T-helper 2 cell treated with Interferon-gamma antibody and Interleukin-4, amounts not matched to agents 5 μg/mL and 100 μg/mL, for 36 hours (primary cell): ENCODE results near the gene TENT4B.

Source experiments
- DNase-seq: peaks from one replicate; pipeline ENCODE4 v3.0.0; 2021; ENCODE audit warnings: low spot score
- H3K27ac Mint-ChIP-seq: one replicate; pipeline ENCODE4 v1.8.0; 2021; ENCODE audit warnings: mild to moderate bottlenecking, mixed read lengths
- H3K27me3 Mint-ChIP-seq: one replicate; pipeline ENCODE4 v1.8.0; 2021; ENCODE audit warnings: low read depth, mixed read lengths
- H3K36me3 Mint-ChIP-seq: one replicate; pipeline ENCODE4 v1.8.0; 2021; ENCODE audit warnings: low read depth, mixed read lengths
- H3K4me1 Mint-ChIP-seq: one replicate; pipeline ENCODE4 v1.8.0; 2021; ENCODE audit warnings: low read depth, mixed read lengths
- H3K4me3 Mint-ChIP-seq: one replicate; pipeline ENCODE4 v1.8.0; 2022; ENCODE audit warnings: mild to moderate bottlenecking, moderate library complexity, mixed read lengths
- H3K9me3 Mint-ChIP-seq: one replicate; pipeline ENCODE4 v1.8.0; 2021; ENCODE audit warnings: mixed read lengths

TENT4B gene

GRCh38 chr16:50244140-50244503 lies 91.0 kb downstream of the TENT4B start:
- Mint-ChIP-seq H3K27ac (no peak overlapping the region), H3K9me3 (no peaks in the 10 kb centered on the region)

GRCh38 chr16:50244504-50245416 lies 91.7 kb downstream of the TENT4B start:
- DNase-seq, result no peak
- Mint-ChIP-seq H3K27me3 (peaks cover 15% of the 10 kb centered on the region), H3K36me3 (no peaks in the 10 kb centered on the region), H3K27ac (peak overlapping the region; percentile 75), H3K4me1 (peaks cover 23% of the 10 kb centered on the region), H3K4me3 (peak overlapping the region; percentile 84), H3K9me3 (no peaks in the 10 kb centered on the region)

More at GRCh38 chr16:50244140-50244503, 91.0 kb downstream of the TENT4B start:
- Mint-ChIP-seq H3K27me3 (peaks cover 15% of the 10 kb centered on the region), H3K36me3 (no peaks in the 10 kb centered on the region), H3K4me3 (no peak overlapping the region), H3K4me1 (peaks cover 23% of the 10 kb centered on the region)
- DNase-seq, result no peak

- peaks cover 23% of the 10 kb centered on the region for H3K4me1 Mint-ChIP-seq
- H3K27me3 Mint-ChIP-seq, result peaks cover 9% of the 10 kb centered on the region
- peak overlapping the region; percentile 84 for H3K4me3 Mint-ChIP-seq
- H3K36me3 Mint-ChIP-seq, result no peaks in the 10 kb centered on the region
- peak; percentile 53 for DNase-seq
- peak overlapping the region; percentile 75 for H3K27ac Mint-ChIP-seq
- H3K9me3 Mint-ChIP-seq, result no peaks in the 10 kb centered on the region
Observed at GRCh38 chr16:50245417-50246298, 92.6 kb downstream of the TENT4B start.

GRCh38 chr16:50246299-50247122 lies 93.4 kb downstream of the TENT4B start:
- DNase-seq, result no peak
- Mint-ChIP-seq H3K27ac (no peak overlapping the region), H3K27me3 (peaks cover 3% of the 10 kb centered on the region), H3K9me3 (no peaks in the 10 kb centered on the region), H3K4me1 (peaks cover 26% of the 10 kb centered on the region), H3K4me3 (peak overlapping the region; percentile 77), H3K36me3 (no peaks in the 10 kb centered on the region)

- H3K9me3 Mint-ChIP-seq, result no peaks in the 10 kb centered on the region
- H3K27me3 Mint-ChIP-seq, result peaks cover 3% of the 10 kb centered on the region
- no peaks in the 10 kb centered on the region for H3K36me3 Mint-ChIP-seq
- no peak overlapping the region for H3K27ac Mint-ChIP-seq
- DNase-seq, result no peak
- H3K4me3 Mint-ChIP-seq, result peak overlapping the region; percentile 77
- H3K4me1 Mint-ChIP-seq, result peaks cover 26% of the 10 kb centered on the region
Observed at GRCh38 chr16:50247123-50247905, 94.2 kb downstream of the TENT4B start.

GRCh38 chr16:50247906-50248608 lies 95.0 kb downstream of the TENT4B start:
- DNase-seq, result no peak
- Mint-ChIP-seq H3K4me1 (peaks cover 26% of the 10 kb centered on the region), H3K4me3 (peak overlapping the region; percentile 68), H3K9me3 (no peaks in the 10 kb centered on the region), H3K27me3 (peaks cover 3% of the 10 kb centered on the region), H3K36me3 (no peaks in the 10 kb centered on the region), H3K27ac (no peak overlapping the region)

GRCh38 chr16:50248845-50249244 lies 95.7 kb downstream of the TENT4B start:
- H3K27ac Mint-ChIP-seq, result no peak overlapping the region
- no peak for DNase-seq
- no peaks in the 10 kb centered on the region for H3K9me3 Mint-ChIP-seq
- H3K36me3 Mint-ChIP-seq, result no peaks in the 10 kb centered on the region
- H3K4me3 Mint-ChIP-seq, result no peak overlapping the region
- peaks cover 26% of the 10 kb centered on the region for H3K4me1 Mint-ChIP-seq
- H3K27me3 Mint-ChIP-seq, result peaks cover 5% of the 10 kb centered on the region

- Mint-ChIP-seq H3K36me3 (no peaks in the 10 kb centered on the region), H3K9me3 (no peaks in the 10 kb centered on the region), H3K27me3 (peaks cover 21% of the 10 kb centered on the region), H3K4me3 (no peak overlapping the region), H3K27ac (no peak overlapping the region), H3K4me1 (peaks cover 18% of the 10 kb centered on the region)
- no peak for DNase-seq
Observed at GRCh38 chr16:50251375-50252081, 98.4 kb downstream of the TENT4B start.

GRCh38 chr16:50252082-50252611 lies 99.0 kb downstream of the TENT4B start:
- DNase-seq, result no peak
- Mint-ChIP-seq H3K9me3 (no peaks in the 10 kb centered on the region), H3K27ac (no peak overlapping the region), H3K27me3 (peaks cover 27% of the 10 kb centered on the region), H3K36me3 (no peaks in the 10 kb centered on the region), H3K4me1 (peaks cover 13% of the 10 kb centered on the region), H3K4me3 (no peak overlapping the region)

- Mint-ChIP-seq H3K27me3 (peaks cover 29% of the 10 kb centered on the region), H3K9me3 (no peaks in the 10 kb centered on the region), H3K4me1 (peaks cover 8% of the 10 kb centered on the region), H3K36me3 (no peaks in the 10 kb centered on the region), H3K4me3 (no peak overlapping the region), H3K27ac (no peak overlapping the region)
- no peak for DNase-seq
Observed at GRCh38 chr16:50252874-50253513, 99.9 kb downstream of the TENT4B start.

- H3K4me1 Mint-ChIP-seq, result peaks cover 4% of the 10 kb centered on the region
- no peak for DNase-seq
- H3K27me3 Mint-ChIP-seq, result peaks cover 33% of the 10 kb centered on the region
- H3K36me3 Mint-ChIP-seq, result no peaks in the 10 kb centered on the region
- H3K4me3 Mint-ChIP-seq, result no peak overlapping the region
- H3K9me3 Mint-ChIP-seq, result no peaks in the 10 kb centered on the region
- no peak overlapping the region for H3K27ac Mint-ChIP-seq
Observed at GRCh38 chr16:50253514-50253910, 100.4 kb downstream of the TENT4B start.
